GM18520 (cell line): ENCODE results near the gene ZDHHC20.

Experiments
- ATAC-seq: cut with Tn5 transposase; IDR thresholded peaks from one replicate; pipeline ENCODE4 v1.9.1; 2021; ENCODE audit not compliant: unreplicated experiment

The ZDHHC20 gene

GRCh38 chr13:21364357-21364756, 94.7 kb downstream of the ZDHHC20 start:
- no peak for ATAC-seq

DNA sequence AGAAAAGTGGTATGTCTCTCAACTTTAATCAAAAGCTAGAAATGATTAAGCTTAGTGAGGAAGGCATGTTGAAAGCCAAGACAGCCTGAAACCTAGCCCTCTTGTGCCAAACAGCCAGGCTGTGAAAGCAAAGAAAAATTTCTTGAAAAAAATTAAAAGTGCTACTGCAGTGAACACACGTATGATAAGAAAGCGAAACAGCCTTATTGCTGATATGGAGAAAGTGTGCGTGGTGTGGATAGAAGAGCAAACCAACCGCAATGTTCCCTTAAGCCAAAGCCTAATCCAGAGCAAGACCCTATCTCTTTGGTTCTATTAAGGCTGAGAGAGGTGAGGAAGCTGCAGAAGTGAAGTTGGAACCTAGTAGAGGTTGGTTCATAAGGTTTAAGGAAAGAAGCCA, 96.4 kb downstream of the ZDHHC20 start:
- ATAC-seq: no peak

- ATAC-seq: no peak
These were observed 97.4 kb downstream of the ZDHHC20 start for GRCh38 chr13:21361706-21362105.

GRCh38 chr13:21361123-21361522, 98.0 kb downstream of the ZDHHC20 start:
- ATAC-seq: no peak

DNA sequence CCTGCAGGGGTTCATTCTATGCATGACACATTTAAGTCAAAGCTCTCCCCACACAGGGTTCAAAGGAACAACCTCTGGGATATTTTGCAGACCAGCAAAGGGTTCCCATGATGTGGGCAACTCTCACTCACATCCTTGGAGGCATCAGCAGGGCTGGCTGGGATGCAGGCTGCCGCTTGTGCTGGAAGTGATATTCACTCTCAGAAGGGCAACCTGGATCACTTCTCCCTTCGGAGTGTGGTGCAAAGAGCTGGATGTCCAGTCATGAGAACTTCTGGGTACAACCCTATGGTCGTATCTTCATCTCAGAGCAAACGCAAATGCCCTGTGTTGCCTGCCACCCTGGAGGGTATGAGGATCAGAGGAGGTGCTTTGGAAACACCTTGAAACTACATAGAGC, 98.6 kb downstream of the ZDHHC20 start:
- no peak for ATAC-seq

DNA sequence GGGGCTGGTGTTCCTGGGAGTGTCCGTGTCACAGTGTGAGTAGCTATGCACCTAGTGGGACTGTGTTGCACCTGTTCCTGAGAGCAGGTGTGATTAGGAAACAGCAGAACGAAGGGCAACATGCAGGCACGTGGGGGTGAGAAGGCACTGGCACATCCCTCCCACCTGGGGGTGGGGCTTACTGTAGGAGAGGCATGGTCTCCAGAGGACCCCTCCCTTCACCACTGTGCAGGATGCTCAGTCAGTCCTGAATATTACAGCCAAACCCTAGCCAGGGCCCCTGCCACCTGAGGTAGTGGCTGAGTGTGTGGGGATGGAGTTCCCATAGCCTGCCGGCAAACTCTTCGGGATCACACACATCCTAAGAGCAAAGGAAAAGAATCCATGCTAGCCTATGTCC, 99.2 kb downstream of the ZDHHC20 start:
- no peak for ATAC-seq

DNA sequence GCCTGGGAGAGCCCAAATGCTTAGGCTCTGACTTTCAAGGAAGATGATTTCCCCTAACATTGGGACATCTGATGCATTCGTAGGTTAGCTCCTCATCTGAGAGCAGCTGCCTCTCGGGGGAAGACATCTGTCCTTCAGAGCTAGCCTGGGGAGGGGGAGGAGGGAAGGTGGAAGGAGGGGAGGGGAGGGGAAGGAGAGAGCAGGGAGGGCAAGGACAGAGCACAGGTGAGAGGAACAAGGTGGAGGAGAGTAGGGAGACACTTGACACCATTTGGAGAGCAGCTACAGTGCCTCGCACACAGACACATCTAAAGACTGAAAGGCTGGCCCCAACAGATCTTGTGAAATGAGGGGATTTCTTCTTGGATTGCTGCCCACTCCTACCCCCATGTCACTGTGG, 103.8 kb downstream of the ZDHHC20 start:
- no peak for ATAC-seq

DNA sequence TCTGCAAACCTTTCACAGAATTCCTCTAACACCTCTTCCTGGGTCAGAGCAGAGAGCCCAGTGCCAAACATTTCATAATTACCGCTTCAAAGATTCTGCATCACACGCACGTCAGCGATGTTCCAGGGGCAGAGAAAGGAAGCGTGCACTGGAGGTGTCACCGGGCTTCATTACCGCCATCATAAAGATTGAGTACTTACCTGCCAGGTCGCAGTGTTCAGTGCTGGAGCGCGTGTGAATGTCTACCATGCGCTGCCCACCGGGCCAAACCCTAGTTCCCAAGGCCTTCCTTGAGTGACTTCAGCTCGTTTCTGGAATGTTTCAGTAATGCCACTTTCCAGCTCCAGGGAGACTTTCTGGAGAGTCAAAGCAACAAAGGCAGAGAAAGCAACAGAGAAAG, 104.4 kb downstream of the ZDHHC20 start:
- ATAC-seq: no peak

- ATAC-seq: no peak
These were observed 110.5 kb downstream of the ZDHHC20 start for GRCh38 chr13:21348488-21349120.

DNA sequence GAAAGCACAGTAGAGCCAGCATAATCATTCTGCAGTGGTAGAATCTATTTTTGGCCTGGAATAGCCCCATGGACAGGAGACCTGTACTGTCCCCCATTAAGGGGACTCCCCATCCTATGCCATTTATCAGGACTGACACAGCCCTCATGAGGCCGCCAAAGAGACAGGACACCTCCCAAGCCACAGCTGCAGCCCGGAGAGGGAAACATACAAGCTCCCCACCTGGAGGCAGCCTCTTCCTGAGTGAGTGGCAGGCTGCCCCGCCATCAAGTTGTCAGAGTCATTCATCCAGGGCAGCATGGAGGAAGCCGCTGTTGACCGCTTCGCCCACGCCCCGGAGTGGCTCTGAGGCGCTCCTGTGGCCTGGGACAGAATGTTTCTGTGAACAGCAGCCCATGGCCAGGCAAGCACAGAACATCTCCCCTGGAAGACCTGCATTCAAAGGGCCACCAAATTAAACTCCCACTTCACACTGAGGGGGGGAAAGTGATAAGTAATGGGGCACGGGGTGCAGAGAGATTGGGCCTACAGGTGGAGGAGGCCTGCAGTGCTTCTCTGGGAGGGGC, 111.3 kb downstream of the ZDHHC20 start:
- no peak for ATAC-seq

- ATAC-seq: no peak
These were observed 114.4 kb downstream of the ZDHHC20 start for GRCh38 chr13:21344662-21345176.

GRCh38 chr13:21343659-21344058, 115.4 kb downstream of the ZDHHC20 start:
- ATAC-seq: no peak

DNA sequence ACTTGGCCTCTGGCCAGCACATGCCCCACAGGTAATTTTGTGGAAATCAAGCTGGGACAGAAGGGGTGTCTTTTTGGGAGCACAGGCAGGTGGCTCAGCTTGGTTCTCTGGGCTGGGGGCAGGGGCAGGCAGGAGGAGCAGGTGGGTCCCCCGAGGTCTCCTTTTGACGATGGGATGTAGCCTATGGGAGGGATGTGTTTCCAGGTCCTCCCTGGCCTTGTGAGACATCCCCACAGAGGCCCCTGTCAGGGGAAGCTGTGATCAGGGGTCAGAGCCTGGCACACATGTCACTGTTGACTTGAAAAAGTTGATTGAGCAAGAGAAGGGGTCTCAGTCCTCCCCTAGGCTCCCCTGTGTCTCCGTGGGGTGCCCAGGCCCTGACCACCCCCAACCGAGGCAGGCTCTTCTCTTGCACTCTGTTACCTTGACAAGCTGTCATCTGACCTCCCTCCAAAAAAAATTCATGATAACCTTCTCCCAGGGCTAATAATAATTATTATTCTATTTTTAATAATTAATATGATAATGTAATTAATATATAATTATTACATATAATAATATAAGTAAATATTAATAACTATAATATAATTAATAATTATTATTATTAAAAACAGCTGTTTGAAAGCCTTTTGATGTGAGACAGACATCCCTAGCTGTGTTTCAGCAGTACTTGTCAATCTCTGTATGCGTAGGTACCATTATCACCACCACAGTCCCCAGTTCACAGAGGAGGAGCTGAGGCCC, 116.2 kb downstream of the ZDHHC20 start:
- ATAC-seq: no peak

- ATAC-seq: no peak
These were observed 117.3 kb downstream of the ZDHHC20 start for GRCh38 chr13:21341637-21342422.

DNA sequence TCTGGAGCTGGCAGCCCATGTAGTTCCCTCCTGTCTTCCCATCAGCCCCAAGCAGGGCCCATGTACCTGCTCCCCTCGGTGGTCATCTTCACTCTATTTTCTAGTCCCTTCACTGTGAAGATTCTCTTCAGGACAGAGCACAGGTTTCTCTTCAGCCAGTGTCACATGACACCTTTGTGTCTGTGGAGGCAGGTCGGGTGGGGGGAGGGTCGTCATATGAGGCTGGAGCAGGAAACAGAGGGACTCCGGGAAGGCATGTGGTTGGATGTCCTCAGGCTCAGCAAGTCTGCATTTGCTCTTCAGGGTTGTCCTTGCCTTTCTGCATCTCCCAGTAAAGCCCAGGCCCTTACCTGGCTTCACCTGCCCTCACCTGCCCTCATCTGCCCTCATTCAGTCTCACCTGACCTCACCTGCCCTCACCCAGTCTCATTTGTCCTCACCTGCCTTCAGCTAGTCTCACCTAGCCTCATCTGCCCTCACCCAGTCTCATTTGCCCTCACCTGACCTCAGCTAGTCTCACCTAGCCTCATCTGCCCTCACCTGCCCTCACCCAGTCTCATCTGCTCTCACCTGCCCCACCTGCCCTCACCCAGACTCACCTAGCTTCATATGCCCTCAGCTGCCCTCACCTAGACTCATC, 120.3 kb downstream of the ZDHHC20 start:
- no peak for ATAC-seq

DNA sequence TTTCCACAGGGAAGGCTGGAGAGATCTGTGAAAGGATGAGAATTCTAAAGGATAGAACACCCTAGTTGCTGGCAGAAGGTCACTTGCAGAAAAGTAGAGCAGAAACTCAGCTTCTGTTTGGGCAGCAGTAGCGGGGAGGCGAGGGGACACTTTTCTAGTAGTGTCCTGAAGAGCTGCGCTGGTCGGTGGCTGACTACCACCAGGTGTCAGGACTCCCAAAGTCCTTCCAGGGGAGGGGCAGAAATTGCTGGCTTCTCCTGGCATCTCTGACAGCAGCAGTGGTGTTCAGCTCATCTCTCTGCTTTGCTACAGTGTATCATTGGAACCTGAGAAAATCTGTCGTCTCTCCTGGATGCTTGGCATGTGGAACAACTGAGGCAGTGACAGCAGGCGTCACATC, 120.9 kb downstream of the ZDHHC20 start:
- no peak for ATAC-seq

GRCh38 chr13:21336609-21337349, 122.3 kb downstream of the ZDHHC20 start:
- ATAC-seq: no peak

- ATAC-seq: no peak
These were observed 125.9 kb downstream of the ZDHHC20 start for GRCh38 chr13:21333186-21333585.

- ATAC-seq: peak; percentile 84
These were observed 128.8 kb downstream of the ZDHHC20 start for GRCh38 chr13:21330126-21330861.
